SK-N-SH treated with all-trans-retinoic acid at 6 μM for 48 hours (cell line): ENCODE results near the gene MUL1.

Source experiments
- ATAC-seq: fragments of 200-7000 bp; cut with Tn5 transposase; 3 replicates; pipeline ENCODE4 v1.9.1; 2020; ENCODE audit warnings: mild to moderate bottlenecking, moderate library complexity
- ARNTL ChIP-seq: fragments of 450-650 bp; formaldehyde crosslinking; IDR thresholded peaks from 2 replicates; pipeline ENCODE4 v1.5.0; 2020; ENCODE audit warnings: low read depth, mild to moderate bottlenecking, moderate library complexity, borderline replicate concordance
- BACH2 ChIP-seq: fragments of 250-450 bp; sonication (Bioruptor Pico); IDR thresholded peaks from 2 replicates; pipeline ENCODE4 v1.9.0; 2021; ENCODE audit warnings: mild to moderate bottlenecking, borderline replicate concordance
- CSDC2 ChIP-seq: fragments of 250-450 bp; sonication (Bioruptor Pico); IDR thresholded peaks from 2 replicates; pipeline ENCODE4 v1.5.0; 2020; ENCODE audit warnings: mild to moderate bottlenecking, moderate library complexity
- CSRNP3 ChIP-seq: fragments of 250-450 bp; sonication (Bioruptor Pico); IDR thresholded peaks from 2 replicates; pipeline ENCODE4 v1.5.1; 2021; ENCODE audit warnings: mild to moderate bottlenecking, moderate library complexity
- ESRRG ChIP-seq: fragments of 250-450 bp; sonication (Bioruptor Pico); IDR thresholded peaks from 2 replicates; pipeline ENCODE4 v1.6.1; 2021; ENCODE audit warnings: mild to moderate bottlenecking
- GLIS3 ChIP-seq: fragments of 250-450 bp; sonication (Bioruptor Pico); IDR thresholded peaks from 2 replicates; pipeline ENCODE4 v1.5.0; 2020; ENCODE audit warnings: mild to moderate bottlenecking, moderate library complexity
- OSR1 ChIP-seq: fragments of 250-450 bp; sonication (Bioruptor Pico); IDR thresholded peaks from 2 replicates; pipeline ENCODE4 v1.8.0; 2022; ENCODE audit warnings: moderate library complexity, mild to moderate bottlenecking, inconsistent platforms
- POU6F1 ChIP-seq: fragments of 250-450 bp; sonication (Bioruptor Pico); IDR thresholded peaks from 2 replicates; pipeline ENCODE4 v1.8.0; 2021; ENCODE audit warnings: low read depth, mild to moderate bottlenecking, moderate library complexity, borderline replicate concordance
- PPARA ChIP-seq: fragments of 250-450 bp; sonication (Bioruptor Pico); IDR thresholded peaks from 2 replicates; pipeline ENCODE4 v1.5.0; 2020; ENCODE audit warnings: mild to moderate bottlenecking, borderline replicate concordance
- RARB ChIP-seq: fragments of 250-450 bp; sonication (Bioruptor Pico); IDR thresholded peaks from 2 replicates; pipeline ENCODE4 v1.8.0; 2021; ENCODE audit warnings: mild to moderate bottlenecking, moderate library complexity
- SNAI2 ChIP-seq: fragments of 250-450 bp; sonication (Bioruptor Pico); IDR thresholded peaks from 2 replicates; pipeline ENCODE4 v1.5.0; 2020; ENCODE audit warnings: mild to moderate bottlenecking, moderate library complexity
- TCF4 ChIP-seq: fragments of 250-450 bp; sonication (Bioruptor Pico); IDR thresholded peaks from 2 replicates; pipeline ENCODE4 v1.8.0; 2021; ENCODE audit warnings: mild to moderate bottlenecking, moderate library complexity, borderline replicate concordance
- ZC3H10 ChIP-seq: fragments of 250-450 bp; sonication (Bioruptor Pico); IDR thresholded peaks from 2 replicates; pipeline ENCODE4 v1.5.1; 2021; ENCODE audit warnings: mild to moderate bottlenecking, moderate library complexity
- ZFP3 ChIP-seq: fragments of 250-450 bp; sonication (Bioruptor Pico); IDR thresholded peaks from 2 replicates; pipeline ENCODE4 v1.5.0; 2020; ENCODE audit warnings: mild to moderate bottlenecking, moderate library complexity
- ZNF565 ChIP-seq: fragments of 450-650 bp; formaldehyde crosslinking; conservative IDR thresholded peaks from 2 replicates; pipeline ENCODE4 v1.5.0; 2020; ENCODE audit warnings: low read depth, mild to moderate bottlenecking, moderate library complexity
- ZNF70 ChIP-seq: fragments of 450-650 bp; formaldehyde crosslinking; IDR thresholded peaks from 2 replicates; pipeline ENCODE4 v1.5.0; 2020; ENCODE audit warnings: mild to moderate bottlenecking, moderate library complexity
- TF ChIP-seq, protein P1 (sequence below): fragments of 250-450 bp; sonication (Bioruptor Pico); IDR thresholded peaks from 2 replicates; pipeline ENCODE4 v1.5.1; 2020; ENCODE audit warnings: low read depth, mild to moderate bottlenecking, moderate library complexity
- TF ChIP-seq, protein P2 (sequence below): fragments of 250-450 bp; sonication (Bioruptor Pico); IDR thresholded peaks from 2 replicates; pipeline ENCODE4 v1.5.0; 2020; ENCODE audit warnings: mild to moderate bottlenecking, moderate library complexity
- TF ChIP-seq, protein P3 (sequence below): fragments of 250-450 bp; sonication (Bioruptor Pico); IDR thresholded peaks from 2 replicates; pipeline ENCODE4 v1.8.0; 2020; ENCODE audit warnings: mild to moderate bottlenecking, moderate library complexity, borderline replicate concordance

Gene MUL1

DNA sequence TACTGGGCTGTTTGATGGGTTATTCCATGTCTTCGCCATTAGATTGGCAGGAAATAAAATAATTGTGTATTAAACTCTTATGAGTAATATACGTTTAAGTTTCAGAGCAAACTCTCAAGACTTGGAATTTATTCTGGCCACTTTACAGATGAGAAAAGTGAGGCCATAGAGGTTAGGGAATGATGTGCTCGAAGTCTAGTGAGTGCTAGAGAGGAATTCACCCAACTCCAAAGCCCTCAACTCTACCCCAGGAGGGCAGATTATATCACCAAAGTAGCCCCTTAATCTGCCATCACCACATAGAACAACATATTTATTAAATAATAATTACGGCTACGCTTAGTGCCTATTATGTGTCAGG is 440 bp upstream of the MUL1 start:
- 0 out of 2 replicates have a peak, but pooled peaks have one; percentile 43 for TF ChIP-seq ZFP3 (CRISPR knock-in tag)
- no peak for TF ChIP-seq ZNF70 (CRISPR knock-in tag)
- TF ChIP-seq RARB (CRISPR knock-in tag), result no peak
- ATAC-seq, result no peak

GRCh38 chr1:20507248-20507563 is 745 bp downstream of the MUL1 start:
- TF ChIP-seq ZC3H10 (CRISPR knock-in tag) (no peak), POU6F1 (CRISPR knock-in tag) (no peak), ZNF70 (CRISPR knock-in tag) (no peak), ZFP3 (CRISPR knock-in tag) (no peak), RARB (CRISPR knock-in tag) (no peak)
- TF ChIP-seq, protein P1, sequence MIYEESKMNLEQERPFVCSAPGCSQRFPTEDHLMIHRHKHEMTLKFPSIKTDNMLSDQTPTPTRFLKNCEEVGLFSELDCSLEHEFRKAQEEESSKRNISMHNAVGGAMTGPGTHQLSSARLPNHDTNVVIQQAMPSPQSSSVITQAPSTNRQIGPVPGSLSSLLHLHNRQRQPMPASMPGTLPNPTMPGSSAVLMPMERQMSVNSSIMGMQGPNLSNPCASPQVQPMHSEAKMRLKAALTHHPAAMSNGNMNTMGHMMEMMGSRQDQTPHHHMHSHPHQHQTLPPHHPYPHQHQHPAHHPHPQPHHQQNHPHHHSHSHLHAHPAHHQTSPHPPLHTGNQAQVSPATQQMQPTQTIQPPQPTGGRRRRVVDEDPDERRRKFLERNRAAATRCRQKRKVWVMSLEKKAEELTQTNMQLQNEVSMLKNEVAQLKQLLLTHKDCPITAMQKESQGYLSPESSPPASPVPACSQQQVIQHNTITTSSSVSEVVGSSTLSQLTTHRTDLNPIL (CRISPR knock-in tag), result no peak
- TF ChIP-seq, all 23 proteins: peak for 0
- peak; percentile 45 for ATAC-seq

GRCh38 chr1:20505488-20505887 is 2.5 kb downstream of the MUL1 start:
- no peak for ATAC-seq
- TF ChIP-seq TCF4 (CRISPR knock-in tag) (no peak), ZFP3 (CRISPR knock-in tag) (no peak), ESRRG (CRISPR knock-in tag) (no peak), ZC3H10 (CRISPR knock-in tag) (no peak), POU6F1 (CRISPR knock-in tag) (no peak), RARB (CRISPR knock-in tag) (no peak), PPARA (CRISPR knock-in tag) (no peak), SNAI2 (no peak)
- TF ChIP-seq, protein P1 (CRISPR knock-in tag), result no peak
- TF ChIP-seq, protein P2, sequence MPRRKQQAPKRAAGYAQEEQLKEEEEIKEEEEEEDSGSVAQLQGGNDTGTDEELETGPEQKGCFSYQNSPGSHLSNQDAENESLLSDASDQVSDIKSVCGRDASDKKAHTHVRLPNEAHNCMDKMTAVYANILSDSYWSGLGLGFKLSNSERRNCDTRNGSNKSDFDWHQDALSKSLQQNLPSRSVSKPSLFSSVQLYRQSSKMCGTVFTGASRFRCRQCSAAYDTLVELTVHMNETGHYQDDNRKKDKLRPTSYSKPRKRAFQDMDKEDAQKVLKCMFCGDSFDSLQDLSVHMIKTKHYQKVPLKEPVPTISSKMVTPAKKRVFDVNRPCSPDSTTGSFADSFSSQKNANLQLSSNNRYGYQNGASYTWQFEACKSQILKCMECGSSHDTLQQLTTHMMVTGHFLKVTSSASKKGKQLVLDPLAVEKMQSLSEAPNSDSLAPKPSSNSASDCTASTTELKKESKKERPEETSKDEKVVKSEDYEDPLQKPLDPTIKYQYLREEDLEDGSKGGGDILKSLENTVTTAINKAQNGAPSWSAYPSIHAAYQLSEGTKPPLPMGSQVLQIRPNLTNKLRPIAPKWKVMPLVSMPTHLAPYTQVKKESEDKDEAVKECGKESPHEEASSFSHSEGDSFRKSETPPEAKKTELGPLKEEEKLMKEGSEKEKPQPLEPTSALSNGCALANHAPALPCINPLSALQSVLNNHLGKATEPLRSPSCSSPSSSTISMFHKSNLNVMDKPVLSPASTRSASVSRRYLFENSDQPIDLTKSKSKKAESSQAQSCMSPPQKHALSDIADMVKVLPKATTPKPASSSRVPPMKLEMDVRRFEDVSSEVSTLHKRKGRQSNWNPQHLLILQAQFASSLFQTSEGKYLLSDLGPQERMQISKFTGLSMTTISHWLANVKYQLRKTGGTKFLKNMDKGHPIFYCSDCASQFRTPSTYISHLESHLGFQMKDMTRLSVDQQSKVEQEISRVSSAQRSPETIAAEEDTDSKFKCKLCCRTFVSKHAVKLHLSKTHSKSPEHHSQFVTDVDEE (CRISPR knock-in tag), result no peak
- TF ChIP-seq, all 23 proteins: peak for 0

GRCh38 chr1:20500716-20501115 is 7.2 kb downstream of the MUL1 start:
- no peak for ATAC-seq
- TF ChIP-seq CSDC2 (no peak), OSR1 (CRISPR knock-in tag) (no peak), ARNTL (CRISPR knock-in tag) (no peak), ZNF565 (CRISPR knock-in tag) (no peak), BACH2 (CRISPR knock-in tag) (no peak), TCF4 (CRISPR knock-in tag) (no peak), GLIS3 (CRISPR knock-in tag) (no peak), CSRNP3 (CRISPR knock-in tag) (no peak), ZC3H10 (CRISPR knock-in tag) (no peak)
- TF ChIP-seq, protein P3, sequence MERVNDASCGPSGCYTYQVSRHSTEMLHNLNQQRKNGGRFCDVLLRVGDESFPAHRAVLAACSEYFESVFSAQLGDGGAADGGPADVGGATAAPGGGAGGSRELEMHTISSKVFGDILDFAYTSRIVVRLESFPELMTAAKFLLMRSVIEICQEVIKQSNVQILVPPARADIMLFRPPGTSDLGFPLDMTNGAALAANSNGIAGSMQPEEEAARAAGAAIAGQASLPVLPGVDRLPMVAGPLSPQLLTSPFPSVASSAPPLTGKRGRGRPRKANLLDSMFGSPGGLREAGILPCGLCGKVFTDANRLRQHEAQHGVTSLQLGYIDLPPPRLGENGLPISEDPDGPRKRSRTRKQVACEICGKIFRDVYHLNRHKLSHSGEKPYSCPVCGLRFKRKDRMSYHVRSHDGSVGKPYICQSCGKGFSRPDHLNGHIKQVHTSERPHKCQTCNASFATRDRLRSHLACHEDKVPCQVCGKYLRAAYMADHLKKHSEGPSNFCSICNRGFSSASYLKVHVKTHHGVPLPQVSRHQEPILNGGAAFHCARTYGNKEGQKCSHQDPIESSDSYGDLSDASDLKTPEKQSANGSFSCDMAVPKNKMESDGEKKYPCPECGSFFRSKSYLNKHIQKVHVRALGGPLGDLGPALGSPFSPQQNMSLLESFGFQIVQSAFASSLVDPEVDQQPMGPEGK (CRISPR knock-in tag), result no peak
- TF ChIP-seq, protein P2 (CRISPR knock-in tag), result no peak
